GM23338 (cell line): ENCODE results near the gene CHD9NB. TPM values are rescaled to one million over a fixed set of nuclear protein-coding genes. Genes with fewer than 3 reads are reported as not detected.

Source experiments
- ATAC-seq: fragments of 200-7000 bp; cut with Tn5 transposase; 3 replicates; pipeline ENCODE4 v1.9.1; 2020
- DNase-seq: peaks from one replicate; pipeline ENCODE4 v3.0.0-alpha.2; 2015; ENCODE audit warnings: low spot score
- H2AFZ ChIP-seq: fragments of 200-600 bp; sonication (generic); 2 replicates; pipeline ENCODE4 v1.8.0; 2016; ENCODE audit warnings: antibody characterized with exemption, mild to moderate bottlenecking, moderate library complexity
- H3F3A ChIP-seq: fragments of 200-600 bp; sonication (generic); replicated peaks from 2 replicates; pipeline ENCODE4 v1.8.0; 2017; ENCODE audit warnings: antibody characterized with exemption, mixed run types, low read depth
- H3K27ac ChIP-seq: fragments of 200-600 bp; sonication (generic); 2 replicates; pipeline ENCODE4 v1.6.1; 2016; ENCODE audit warnings: low read depth
- H3K27me3 ChIP-seq: fragments of 200-600 bp; sonication (generic); 2 replicates; pipeline ENCODE4 v1.8.0; 2016; ENCODE audit warnings: mild to moderate bottlenecking, mixed run types, moderate library complexity; ENCODE audit not compliant: insufficient read depth
- H3K36me3 ChIP-seq: fragments of 200-600 bp; sonication (generic); 2 replicates; pipeline ENCODE4 v1.8.0; 2016; ENCODE audit warnings: mild to moderate bottlenecking; ENCODE audit not compliant: insufficient read depth
- H3K4me1 ChIP-seq: fragments of 200-600 bp; sonication (generic); 2 replicates; pipeline ENCODE4 v1.8.0; 2016; ENCODE audit warnings: mild to moderate bottlenecking, moderate library complexity; ENCODE audit not compliant: insufficient read depth
- H3K4me2 ChIP-seq: fragments of 200-600 bp; sonication (generic); 2 replicates; pipeline ENCODE4 v1.7.1; 2017; ENCODE audit warnings: mixed run types
- H3K4me3 ChIP-seq: fragments of 200-600 bp; sonication (generic); 2 replicates; pipeline ENCODE4 v1.6.1; 2016; ENCODE audit warnings: mixed run types
- H3K79me2 ChIP-seq: fragments of 200-600 bp; sonication (generic); replicated peaks from 2 replicates; pipeline ENCODE4 v1.8.0; 2017; ENCODE audit warnings: mild to moderate bottlenecking; ENCODE audit not compliant: insufficient read depth
- H3K9me2 ChIP-seq: fragments of 200-600 bp; sonication (generic); 2 replicates; pipeline ENCODE4 v1.8.0; 2017; ENCODE audit not compliant: insufficient read depth
- H4K20me1 ChIP-seq: fragments of 200-600 bp; sonication (generic); replicated peaks from 2 replicates; pipeline ENCODE4 v1.8.0; 2017; ENCODE audit warnings: mild to moderate bottlenecking; ENCODE audit not compliant: insufficient read depth
- H3K27ac Mint-ChIP-seq: 2 replicates; pipeline ENCODE4 v1.8.0; 2020; ENCODE audit warnings: inconsistent platforms, mild to moderate bottlenecking, moderate library complexity, mixed read lengths
- H3K27me3 Mint-ChIP-seq: 3 replicates; pipeline ENCODE4 v1.8.0; 2022; ENCODE audit warnings: low read depth, mild to moderate bottlenecking, moderate library complexity, mixed read lengths, inconsistent platforms; ENCODE audit not compliant: insufficient read depth, poor library complexity
- H3K36me3 Mint-ChIP-seq: 3 replicates; pipeline ENCODE4 v1.8.0; 2021; ENCODE audit warnings: low read depth, mild to moderate bottlenecking, inconsistent platforms, moderate library complexity, mixed read lengths
- H3K4me1 Mint-ChIP-seq: 3 replicates; pipeline ENCODE4 v1.8.0; 2020; ENCODE audit warnings: mild to moderate bottlenecking, inconsistent platforms, mixed read lengths
- H3K4me3 Mint-ChIP-seq: 3 replicates; pipeline ENCODE4 v1.8.0; 2021; ENCODE audit warnings: moderate library complexity, mild to moderate bottlenecking, inconsistent platforms, mixed read lengths
- H3K9me3 Mint-ChIP-seq: 3 replicates; pipeline ENCODE4 v1.8.0; 2020; ENCODE audit warnings: moderate library complexity, mild to moderate bottlenecking, inconsistent platforms, mixed read lengths
- CREB1 ChIP-seq: fragments of 250-450 bp; sonication (Bioruptor Pico); IDR thresholded peaks from 2 replicates; pipeline ENCODE4 v1.5.0; 2020; ENCODE audit warnings: low read depth, mild to moderate bottlenecking, moderate library complexity
- EZH2 ChIP-seq: fragments of 200-600 bp; sonication (generic); IDR thresholded peaks from one replicate; pipeline ENCODE4 v1.8.0; 2017; ENCODE audit warnings: antibody characterized with exemption, mild to moderate bottlenecking, low read depth; ENCODE audit not compliant: unreplicated experiment
- JUNB ChIP-seq: IDR thresholded peaks from one replicate; pipeline ENCODE4 v1.6.1; 2016; ENCODE audit warnings: antibody characterized with exemption; ENCODE audit not compliant: unreplicated experiment
- POLR2AphosphoS5 ChIP-seq: IDR thresholded peaks from 2 replicates; pipeline ENCODE4 v1.6.1; 2016; ENCODE audit warnings: antibody characterized with exemption, low read depth
- ZNF331 ChIP-seq: fragments of 250-450 bp; sonication (Bioruptor Pico); IDR thresholded peaks from 2 replicates; pipeline ENCODE4 v1.5.0; 2020; ENCODE audit warnings: low read depth, mild to moderate bottlenecking, moderate library complexity
- polyA plus RNA-seq: library from polyadenylated mRNA; unstranded; fragments of >200 nt; fragmentation: Nextera tagmentation; extraction: Ambion mirVana; gene quantifications from 2 replicates; pipeline ENCODE4 v1.2.1, GENCODE V29; 2016
- total RNA-seq: library from RNA; depleted of rRNA; stranded (reverse); fragments of >200 nt; shearing (Covaris generic); gene quantifications from 2 replicates; pipeline ENCODE4 v1.2.3, GENCODE V29; 2014
- TF ChIP-seq, protein P1 (sequence below): fragments of 250-450 bp; sonication (Bioruptor Pico); IDR thresholded peaks from 2 replicates; pipeline ENCODE4 v1.5.0; 2020; ENCODE audit warnings: mild to moderate bottlenecking, moderate library complexity

Gene CHD9NB
- total and polyA plus RNA-seq, 2 experiments from 2014 or later = 1.7 to 4.2 TPM

DNA sequence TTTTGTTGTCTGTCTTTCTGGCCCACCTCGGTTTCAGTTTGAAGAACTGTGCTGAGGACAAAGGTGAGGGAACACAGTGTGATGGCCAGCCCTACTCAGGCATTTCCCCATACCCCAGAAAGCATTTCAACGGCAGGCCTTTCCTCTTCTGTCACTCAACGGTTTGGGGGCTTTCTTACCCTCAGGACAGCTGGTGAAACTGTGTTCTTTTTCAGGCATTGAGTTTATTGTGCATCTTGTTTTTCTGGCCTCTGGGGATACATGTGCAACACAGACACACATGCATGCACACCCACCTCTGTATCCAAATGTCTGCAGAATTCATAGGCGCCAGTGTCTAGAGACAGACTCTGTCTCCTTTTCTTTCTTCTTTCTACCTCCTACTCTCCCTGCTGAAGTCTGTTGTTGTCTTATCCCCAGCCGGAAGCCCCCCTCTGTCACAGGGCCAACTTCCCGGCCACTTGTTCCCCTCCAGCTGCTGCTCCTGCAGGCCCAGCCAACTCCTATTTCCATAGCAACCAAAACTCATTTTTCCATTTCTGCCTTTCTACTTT is 19.1 kb upstream of the CHD9NB start:
- peaks cover 58% of the 10 kb centered on the region for H3K79me2 ChIP-seq

More for the DNA sequence above, 19.1 kb upstream of the CHD9NB start:
- 0 out of 2 replicates have a peak overlapping the region, but pooled peaks have one; percentile 55 for H3K27ac ChIP-seq
- H3K4me3 Mint-ChIP-seq = no peak overlapping the region; the same call in 2 of the 3 replicates
- H4K20me1 ChIP-seq = no peaks in the 10 kb centered on the region; the same call in 1 of the 2 replicates
- peaks cover 13% of the 10 kb centered on the region for H3K4me1 ChIP-seq
- peaks cover 19% of the 10 kb centered on the region for H3K4me1 Mint-ChIP-seq
- H3K4me2 ChIP-seq = no peak overlapping the region
- no peak overlapping the region for H3K27ac Mint-ChIP-seq
- H3K36me3 Mint-ChIP-seq = peaks cover 47% of the 10 kb centered on the region
- peaks cover 3% of the 10 kb centered on the region for H3K27me3 Mint-ChIP-seq
- ATAC-seq (peak; percentile 45; the same call in 2 of the 3 replicates), DNase-seq (no peak)
- no peaks in the 10 kb centered on the region for H3K9me2 ChIP-seq
- H3K9me3 Mint-ChIP-seq = peaks cover 34% of the 10 kb centered on the region
- no peak overlapping the region for H3K4me3 ChIP-seq
- TF ChIP-seq, protein P1, sequence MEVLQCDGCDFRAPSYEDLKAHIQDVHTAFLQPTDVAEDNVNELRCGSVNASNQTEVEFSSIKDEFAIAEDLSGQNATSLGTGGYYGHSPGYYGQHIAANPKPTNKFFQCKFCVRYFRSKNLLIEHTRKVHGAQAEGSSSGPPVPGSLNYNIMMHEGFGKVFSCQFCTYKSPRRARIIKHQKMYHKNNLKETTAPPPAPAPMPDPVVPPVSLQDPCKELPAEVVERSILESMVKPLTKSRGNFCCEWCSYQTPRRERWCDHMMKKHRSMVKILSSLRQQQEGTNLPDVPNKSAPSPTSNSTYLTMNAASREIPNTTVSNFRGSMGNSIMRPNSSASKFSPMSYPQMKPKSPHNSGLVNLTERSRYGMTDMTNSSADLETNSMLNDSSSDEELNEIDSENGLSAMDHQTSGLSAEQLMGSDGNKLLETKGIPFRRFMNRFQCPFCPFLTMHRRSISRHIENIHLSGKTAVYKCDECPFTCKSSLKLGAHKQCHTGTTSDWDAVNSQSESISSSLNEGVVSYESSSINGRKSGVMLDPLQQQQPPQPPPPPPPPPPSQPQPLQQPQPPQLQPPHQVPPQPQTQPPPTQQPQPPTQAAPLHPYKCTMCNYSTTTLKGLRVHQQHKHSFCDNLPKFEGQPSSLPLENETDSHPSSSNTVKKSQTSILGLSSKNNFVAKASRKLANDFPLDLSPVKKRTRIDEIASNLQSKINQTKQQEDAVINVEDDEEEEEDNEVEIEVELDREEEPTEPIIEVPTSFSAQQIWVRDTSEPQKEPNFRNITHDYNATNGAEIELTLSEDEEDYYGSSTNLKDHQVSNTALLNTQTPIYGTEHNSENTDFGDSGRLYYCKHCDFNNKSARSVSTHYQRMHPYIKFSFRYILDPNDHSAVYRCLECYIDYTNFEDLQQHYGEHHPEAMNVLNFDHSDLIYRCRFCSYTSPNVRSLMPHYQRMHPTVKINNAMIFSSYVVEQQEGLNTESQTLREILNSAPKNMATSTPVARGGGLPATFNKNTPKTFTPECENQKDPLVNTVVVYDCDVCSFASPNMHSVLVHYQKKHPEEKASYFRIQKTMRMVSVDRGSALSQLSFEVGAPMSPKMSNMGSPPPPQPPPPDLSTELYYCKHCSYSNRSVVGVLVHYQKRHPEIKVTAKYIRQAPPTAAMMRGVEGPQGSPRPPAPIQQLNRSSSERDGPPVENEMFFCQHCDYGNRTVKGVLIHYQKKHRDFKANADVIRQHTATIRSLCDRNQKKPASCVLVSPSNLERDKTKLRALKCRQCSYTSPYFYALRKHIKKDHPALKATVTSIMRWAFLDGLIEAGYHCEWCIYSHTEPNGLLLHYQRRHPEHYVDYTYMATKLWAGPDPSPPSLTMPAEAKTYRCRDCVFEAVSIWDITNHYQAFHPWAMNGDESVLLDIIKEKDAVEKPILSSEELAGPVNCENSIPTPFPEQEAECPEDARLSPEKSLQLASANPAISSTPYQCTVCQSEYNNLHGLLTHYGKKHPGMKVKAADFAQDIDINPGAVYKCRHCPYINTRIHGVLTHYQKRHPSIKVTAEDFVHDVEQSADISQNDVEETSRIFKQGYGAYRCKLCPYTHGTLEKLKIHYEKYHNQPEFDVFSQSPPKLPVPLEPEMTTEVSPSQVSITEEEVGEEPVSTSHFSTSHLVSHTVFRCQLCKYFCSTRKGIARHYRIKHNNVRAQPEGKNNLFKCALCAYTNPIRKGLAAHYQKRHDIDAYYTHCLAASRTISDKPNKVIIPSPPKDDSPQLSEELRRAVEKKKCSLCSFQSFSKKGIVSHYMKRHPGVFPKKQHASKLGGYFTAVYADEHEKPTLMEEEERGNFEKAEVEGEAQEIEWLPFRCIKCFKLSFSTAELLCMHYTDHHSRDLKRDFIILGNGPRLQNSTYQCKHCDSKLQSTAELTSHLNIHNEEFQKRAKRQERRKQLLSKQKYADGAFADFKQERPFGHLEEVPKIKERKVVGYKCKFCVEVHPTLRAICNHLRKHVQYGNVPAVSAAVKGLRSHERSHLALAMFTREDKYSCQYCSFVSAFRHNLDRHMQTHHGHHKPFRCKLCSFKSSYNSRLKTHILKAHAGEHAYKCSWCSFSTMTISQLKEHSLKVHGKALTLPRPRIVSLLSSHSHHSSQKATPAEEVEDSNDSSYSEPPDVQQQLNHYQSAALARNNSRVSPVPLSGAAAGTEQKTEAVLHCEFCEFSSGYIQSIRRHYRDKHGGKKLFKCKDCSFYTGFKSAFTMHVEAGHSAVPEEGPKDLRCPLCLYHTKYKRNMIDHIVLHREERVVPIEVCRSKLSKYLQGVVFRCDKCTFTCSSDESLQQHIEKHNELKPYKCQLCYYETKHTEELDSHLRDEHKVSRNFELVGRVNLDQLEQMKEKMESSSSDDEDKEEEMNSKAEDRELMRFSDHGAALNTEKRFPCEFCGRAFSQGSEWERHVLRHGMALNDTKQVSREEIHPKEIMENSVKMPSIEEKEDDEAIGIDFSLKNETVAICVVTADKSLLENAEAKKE (CRISPR knock-in tag) = no peak
- TF ChIP-seq ZNF331 (no peak), CREB1 (CRISPR knock-in tag) (no peak), JUNB (no peak), POLR2AphosphoS5 (no peak), EZH2 (no peak)
- peaks cover 20% of the 10 kb centered on the region; the same call in 1 of the 2 replicates for H3K36me3 ChIP-seq
- H3F3A ChIP-seq = no peaks in the 10 kb centered on the region
- H3K27me3 ChIP-seq = no peaks in the 10 kb centered on the region
- no peak overlapping the region for H2AFZ ChIP-seq
